HepG2 (cell line): ENCODE data around the gene COQ8B. TPM values are rescaled to one million over a fixed set of nuclear protein-coding genes. Genes with fewer than 3 reads are reported as not detected.

ENCODE experiments used
- CBX5 ChIP-seq: sonication (generic); formaldehyde crosslinking; IDR thresholded peaks from 2 replicates; pipeline ENCODE4 v1.4.0; 2020; ENCODE audit warnings: missing genetic modification reagents, borderline replicate concordance
- CCDC6 ChIP-seq: sonication (generic); formaldehyde crosslinking; IDR thresholded peaks from 2 replicates; pipeline ENCODE4 v1.8.1; 2022; ENCODE audit warnings: mild to moderate bottlenecking, missing genetic modification reagents, moderate library complexity
- EEA1 ChIP-seq: sonication (generic); formaldehyde crosslinking; IDR thresholded peaks from 2 replicates; pipeline ENCODE4 v1.5.1; 2020; ENCODE audit warnings: mild to moderate bottlenecking, missing genetic modification reagents, borderline replicate concordance
- HNRNPL ChIP-seq: fragments of 200-400 bp; formaldehyde crosslinking; IDR thresholded peaks from 2 replicates; pipeline ENCODE4 v1.6.1; 2017; ENCODE audit warnings: mild to moderate bottlenecking, low read depth, low read length
- JUNB ChIP-seq: sonication (generic); formaldehyde crosslinking; IDR thresholded peaks from 2 replicates; pipeline ENCODE4 v1.8.0; 2022; ENCODE audit warnings: missing genetic modification reagents, mild to moderate bottlenecking, borderline replicate concordance
- MIXL1 ChIP-seq: IDR thresholded peaks from 2 replicates; pipeline ENCODE4 v1.6.1; 2016
- MTF1 ChIP-seq: sonication (generic); formaldehyde crosslinking; IDR thresholded peaks from 2 replicates; pipeline ENCODE4 v1.5.0; 2020; ENCODE audit warnings: missing genetic modification reagents
- MXI1 ChIP-seq: IDR thresholded peaks from 3 replicates; pipeline ENCODE4 v1.6.1; 2012; ENCODE audit warnings: low read depth, low read length, inconsistent platforms, borderline replicate concordance
- NCOA2 ChIP-seq: sonication (generic); formaldehyde crosslinking; IDR thresholded peaks from 2 replicates; pipeline ENCODE4 v1.8.0; 2022; ENCODE audit warnings: inconsistent platforms
- PLSCR1 ChIP-seq: sonication (generic); formaldehyde crosslinking; IDR thresholded peaks from 2 replicates; pipeline ENCODE4 v1.5.0; 2020; ENCODE audit warnings: missing genetic modification reagents, mild to moderate bottlenecking, borderline replicate concordance
- SMAD9 ChIP-seq: sonication (generic); formaldehyde crosslinking; IDR thresholded peaks from 2 replicates; pipeline ENCODE4 v1.5.1; 2020; ENCODE audit warnings: mild to moderate bottlenecking, missing genetic modification reagents
- YEATS4 ChIP-seq: sonication (generic); formaldehyde crosslinking; IDR thresholded peaks from 2 replicates; pipeline ENCODE4 v1.4.0; 2020; ENCODE audit warnings: missing genetic modification reagents, borderline replicate concordance
- ZBTB26 ChIP-seq: IDR thresholded peaks from 2 replicates; pipeline ENCODE4 v1.6.1; 2016; ENCODE audit warnings: missing compliant biosample characterization, missing genetic modification reagents, borderline replicate concordance
- ZBTB46 ChIP-seq: sonication (generic); formaldehyde crosslinking; IDR thresholded peaks from 2 replicates; pipeline ENCODE4 v1.4.0; 2020; ENCODE audit warnings: mild to moderate bottlenecking, missing genetic modification reagents, borderline replicate concordance
- ZC3H4 ChIP-seq: sonication (generic); formaldehyde crosslinking; IDR thresholded peaks from 2 replicates; pipeline ENCODE4 v1.4.0; 2020; ENCODE audit warnings: missing genetic modification reagents, borderline replicate concordance
- ZFP36L2 ChIP-seq: sonication (generic); formaldehyde crosslinking; IDR thresholded peaks from 2 replicates; pipeline ENCODE4 v1.4.0; 2020; ENCODE audit warnings: missing genetic modification reagents
- ZFP91 ChIP-seq: sonication (generic); formaldehyde crosslinking; IDR thresholded peaks from 2 replicates; pipeline ENCODE4 v1.9.0; 2022; ENCODE audit warnings: missing genetic modification reagents, mild to moderate bottlenecking, borderline replicate concordance
- ZNF292 ChIP-seq: sonication (generic); formaldehyde crosslinking; IDR thresholded peaks from 2 replicates; pipeline ENCODE4 v1.8.1; 2022; ENCODE audit warnings: mild to moderate bottlenecking, low read depth, missing genetic modification reagents, borderline replicate concordance
- ZNF30 ChIP-seq: sonication (generic); formaldehyde crosslinking; IDR thresholded peaks from 2 replicates; pipeline ENCODE4 v1.5.0; 2020; ENCODE audit warnings: mild to moderate bottlenecking, missing genetic modification reagents
- ZNF512 ChIP-seq: sonication (generic); formaldehyde crosslinking; IDR thresholded peaks from 2 replicates; pipeline ENCODE4 v1.4.0; 2020; ENCODE audit warnings: mild to moderate bottlenecking, missing genetic modification reagents
- ZNF724P ChIP-seq: sonication (generic); formaldehyde crosslinking; IDR thresholded peaks from 2 replicates; pipeline ENCODE4 v1.8.0; 2022; ENCODE audit warnings: missing genetic modification reagents, borderline replicate concordance
- ZNF761 ChIP-seq: sonication (generic); formaldehyde crosslinking; conservative IDR thresholded peaks from 2 replicates; pipeline ENCODE4 v1.4.0; 2020; ENCODE audit warnings: mild to moderate bottlenecking, missing genetic modification reagents
- polyA plus RNA-seq, 8 experiments: library from polyadenylated mRNA; depleted of rRNA in 3 of 8; stranded (reverse) in 7 of 8; unstranded in 1 of 8; fragments of >200 nt; fragmentation: Illumina TruSeq in 4 of 8; extraction: Trizol in 4 of 8; gene quantifications; 2 replicates each; pipeline versions ENCODE4 v1.2.1 to v1.2.3, GENCODE V29; 2011 to 2016; ENCODE audit warnings: low read depth in 4 of 8, missing spikeins in 1 of 8, mixed read lengths in 1 of 8; ENCODE audit not compliant: insufficient read depth in 1 of 8
- total RNA-seq, 5 experiments: library from RNA; depleted of rRNA; stranded (reverse); fragments of >200 nt; fragmentation: Illumina TruSeq; extraction: Trizol; gene quantifications; 2 replicates each; pipeline ENCODE4 v1.2.3, GENCODE V29; 2016; ENCODE audit warnings: low read depth in 1 of 5

Gene COQ8B
- total and polyA plus RNA-seq, 2 of the 13 experiments (the other 11 are each of a cell fraction or from before 2014, with no cell fraction given) = 12.3 to 17.2 TPM

GRCh38 chr19:40718774-40719391 lies 2.2 kb upstream of the COQ8B start (continued):
- TF ChIP-seq ZBTB26 (CRISPR knock-in tag) (no peak), CBX5 (CRISPR knock-in tag) (peak; percentile 32; the same call in 1 of the 2 replicates), ZNF30 (CRISPR knock-in tag) (no peak), ZC3H4 (CRISPR knock-in tag) (no peak), ZFP36L2 (CRISPR knock-in tag) (no peak), SMAD9 (CRISPR knock-in tag) (no peak), MXI1 (peak; percentile 85; the same call in 1 of the 3 replicates), CCDC6 (CRISPR knock-in tag) (no peak), MTF1 (CRISPR knock-in tag) (no peak), ZNF292 (CRISPR knock-in tag) (peak; percentile 46; the same call in 1 of the 2 replicates), EEA1 (CRISPR knock-in tag) (no peak), ZBTB46 (peak; percentile 84; the same call in 1 of the 2 replicates), ZNF761 (CRISPR knock-in tag) (no peak), MIXL1 (CRISPR knock-in tag) (no peak), YEATS4 (CRISPR knock-in tag) (peak; percentile 64; the same call in 1 of the 2 replicates), HNRNPL (peak; percentile 91), ZFP91 (peak; percentile 69), ZNF512 (CRISPR knock-in tag) (no peak), JUNB (CRISPR knock-in tag) (no peak), NCOA2 (CRISPR knock-in tag) (peak; percentile 65; the same call in 1 of the 2 replicates), PLSCR1 (CRISPR knock-in tag) (no peak), ZNF724P (no peak; the same call in 1 of the 2 replicates)
